ENCODE measurements around the gene LYPLA2.
"Not testable (repeated sequence)": the region's sequence is repeated elsewhere in the genome, so short reads cannot be mapped to it uniquely, and the experiment has no call there.

The LYPLA2 gene

DNA sequence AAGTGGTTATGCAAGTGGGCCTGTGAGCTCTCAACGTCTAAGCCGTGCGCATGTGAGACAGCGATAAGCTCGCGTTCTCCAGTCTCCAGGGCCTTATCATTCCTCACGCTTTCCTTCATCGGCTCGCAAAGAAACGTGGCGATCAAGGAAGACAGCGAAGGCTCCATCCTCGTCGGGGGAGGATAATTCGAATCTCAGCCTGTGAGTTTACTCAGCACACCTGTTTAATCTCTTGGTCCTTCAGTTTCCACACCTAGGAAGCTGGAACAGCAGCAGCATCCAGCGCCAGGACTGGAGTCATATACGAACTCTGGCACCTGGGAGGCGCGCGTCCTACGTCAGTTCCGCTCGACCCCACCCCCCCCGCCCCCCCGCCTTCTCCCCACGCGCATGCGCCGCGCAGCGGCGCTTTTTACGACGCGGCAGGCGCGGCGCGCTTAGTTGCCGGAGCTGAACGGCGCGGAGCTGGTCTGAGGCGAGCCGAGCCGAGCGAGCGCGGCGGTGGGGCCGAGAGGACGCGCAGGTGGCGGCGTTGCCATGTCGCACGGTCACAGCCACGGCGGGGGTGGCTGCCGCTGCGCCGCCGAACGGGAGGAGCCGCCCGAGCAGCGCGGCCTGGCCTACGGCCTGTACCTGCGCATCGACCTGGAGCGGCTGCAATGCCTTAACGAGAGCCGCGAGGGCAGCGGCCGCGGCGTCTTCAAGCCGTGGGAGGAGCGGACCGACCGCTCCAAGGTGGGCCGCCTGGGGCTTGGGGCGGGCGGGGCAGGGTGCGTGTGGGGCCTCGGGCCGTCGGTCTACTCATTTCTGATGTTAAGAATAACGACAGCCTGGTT lies 12.7 kb upstream of the LYPLA2 start, which contains the start of gene PITHD1:
TSS of gene PITHD1 (plus strand) at position 440 of the 836 bp plus-strand sequence. CDS start at position 538, 98 bp downstream.
- TF ChIP-seq CTCF (IDR thresholded peaks at IDR 0.05; ENCODE audit: control insufficient read depth, insufficient read depth, low read depth, low read length, missing control alignments), result no peak
- H3K4me3 ChIP-seq (ENCODE audit: control insufficient read depth, low read depth, low read length), result peak within 1 kb of the TSS; percentile 58
- DNase-seq (ENCODE audit: low read depth), result no peak

GRCh38 chr1:23779826-23780371 lies 11.0 kb upstream of the LYPLA2 start:
- no peak overlapping the region for H3K4me3 ChIP-seq (ENCODE audit: control insufficient read depth, low read depth, low read length)
- no peak for TF ChIP-seq CTCF (IDR thresholded peaks at IDR 0.05; ENCODE audit: control insufficient read depth, insufficient read depth, low read depth, low read length, missing control alignments)
- DNase-seq (ENCODE audit: low read depth), result no peak

DNA sequence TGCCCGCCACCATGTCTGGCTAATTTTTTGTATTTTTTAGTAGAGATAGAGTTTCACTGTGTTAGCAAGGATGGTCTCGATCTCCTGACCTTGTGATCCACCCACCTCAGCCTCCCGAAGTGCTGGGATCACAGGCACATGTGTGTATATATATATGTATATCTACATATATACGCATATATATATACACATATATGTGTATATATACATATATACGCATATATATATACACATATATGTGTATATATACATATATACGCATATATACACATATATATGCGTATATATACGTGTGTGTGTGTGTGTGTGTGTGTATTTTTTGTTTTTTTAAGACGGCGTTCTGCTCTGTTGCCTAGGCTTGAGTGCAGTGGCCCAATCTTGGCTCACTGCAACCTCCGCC lies 7.8 kb upstream of the LYPLA2 start:
- not testable (repeated sequence) for DNase-seq (ENCODE audit: low read depth)

GRCh38 chr1:23784846-23785245 lies 6.1 kb upstream of the LYPLA2 start:
- DNase-seq (ENCODE audit: low read depth), result no peak
- H3K4me3 ChIP-seq (ENCODE audit: control insufficient read depth, low read depth, low read length), result no peak overlapping the region
- no peak for TF ChIP-seq CTCF (IDR thresholded peaks at IDR 0.05; ENCODE audit: control insufficient read depth, insufficient read depth, low read depth, low read length, missing control alignments)

More for the DNA sequence above, 7.8 kb upstream of the LYPLA2 start:
- not testable (repeated sequence) for H3K4me3 ChIP-seq (ENCODE audit: control insufficient read depth, low read depth, low read length)

DNA sequence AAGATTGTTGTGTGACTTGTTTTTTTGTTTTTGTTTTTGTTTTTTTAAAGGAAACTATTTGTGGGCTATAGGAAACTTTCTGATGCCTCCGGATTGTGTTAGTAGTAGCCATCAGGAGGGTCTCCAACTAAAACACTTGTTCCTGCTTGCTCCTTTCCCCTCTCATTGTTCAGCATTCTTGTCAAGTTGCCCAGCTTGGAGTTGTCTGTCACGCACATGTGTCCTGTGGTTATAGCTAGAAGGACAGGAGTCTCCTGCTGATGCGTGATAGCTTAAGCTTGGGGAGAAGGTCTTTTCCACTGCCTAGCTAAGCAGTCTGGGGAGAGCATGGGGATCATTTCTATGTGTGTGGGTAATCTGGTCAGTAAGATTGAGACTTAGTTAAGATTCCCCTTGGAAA lies 3.2 kb upstream of the LYPLA2 start:
- no peak for TF ChIP-seq CTCF (IDR thresholded peaks at IDR 0.05; ENCODE audit: control insufficient read depth, insufficient read depth, low read depth, low read length, missing control alignments)
- DNase-seq (ENCODE audit: low read depth), result no peak
- H3K4me3 ChIP-seq (ENCODE audit: control insufficient read depth, low read depth, low read length), result no peak overlapping the region

DNA sequence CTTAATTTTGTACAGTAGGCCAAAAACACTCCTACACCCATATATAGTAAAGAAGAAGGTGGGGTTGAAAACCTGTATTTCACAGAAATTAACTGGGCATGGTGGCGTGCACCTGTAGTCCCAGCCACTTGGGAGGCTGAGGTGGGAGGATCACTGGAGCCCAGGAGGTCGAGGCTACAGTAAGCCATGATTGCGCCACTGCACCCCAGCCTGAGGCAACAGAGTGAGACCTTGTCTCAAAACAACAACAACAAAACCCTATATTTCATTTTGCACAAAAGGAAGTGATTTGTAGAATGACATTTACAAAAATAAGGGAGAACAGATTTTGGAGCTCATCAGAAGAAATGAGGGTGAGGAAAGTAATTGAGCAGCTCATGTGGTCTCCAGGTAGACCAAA lies 2.2 kb upstream of the LYPLA2 start:
- TF ChIP-seq CTCF (IDR thresholded peaks at IDR 0.05; ENCODE audit: control insufficient read depth, insufficient read depth, low read depth, low read length, missing control alignments), result no peak
- no peak for DNase-seq (ENCODE audit: low read depth)
- H3K4me3 ChIP-seq (ENCODE audit: control insufficient read depth, low read depth, low read length), result no peak overlapping the region

DNA sequence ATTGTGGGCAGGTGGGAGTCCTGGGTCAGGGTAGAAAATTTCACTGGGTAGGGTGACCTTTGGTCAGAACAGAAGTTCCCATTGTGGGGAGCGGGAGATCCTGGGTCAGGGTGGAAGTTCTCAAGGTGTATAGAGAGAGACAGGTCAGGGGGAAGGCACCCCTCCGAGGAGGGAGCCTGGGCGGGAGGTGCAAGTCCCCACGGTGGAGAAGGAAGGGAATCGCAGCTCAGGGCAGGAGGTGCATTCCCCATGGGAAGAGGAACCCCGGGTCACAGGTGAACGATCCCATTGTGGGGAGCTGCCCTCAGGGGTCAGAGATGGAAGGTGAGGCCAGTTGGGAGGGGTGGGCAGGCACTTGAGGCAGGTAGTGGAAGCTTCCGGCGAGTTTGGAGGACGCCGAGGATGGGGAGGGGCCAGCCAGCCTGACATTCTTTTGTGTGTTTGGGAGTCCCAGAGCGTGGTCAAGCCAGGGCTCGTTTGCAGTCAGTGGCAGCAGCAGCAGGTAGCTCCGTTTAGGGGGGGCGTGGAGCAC lies 637 bp downstream of the LYPLA2 start:
- H3K4me3 ChIP-seq (ENCODE audit: control insufficient read depth, low read depth, low read length), result peak overlapping the region; percentile 84
- DNase-seq (ENCODE audit: low read depth), result no peak
- TF ChIP-seq CTCF (IDR thresholded peaks at IDR 0.05; ENCODE audit: control insufficient read depth, insufficient read depth, low read depth, low read length, missing control alignments), result no peak
